Measurements from ENCODE around the gene BEND7. TPM values are rescaled to one million over a fixed set of nuclear protein-coding genes. Genes with fewer than 3 reads are reported as not detected.

The BEND7 gene
- polyA plus RNA-seq, 1 donor (not counting 4 experiments of a cell fraction or from before 2014, with no cell fraction given) = 4.4 TPM

DNA sequence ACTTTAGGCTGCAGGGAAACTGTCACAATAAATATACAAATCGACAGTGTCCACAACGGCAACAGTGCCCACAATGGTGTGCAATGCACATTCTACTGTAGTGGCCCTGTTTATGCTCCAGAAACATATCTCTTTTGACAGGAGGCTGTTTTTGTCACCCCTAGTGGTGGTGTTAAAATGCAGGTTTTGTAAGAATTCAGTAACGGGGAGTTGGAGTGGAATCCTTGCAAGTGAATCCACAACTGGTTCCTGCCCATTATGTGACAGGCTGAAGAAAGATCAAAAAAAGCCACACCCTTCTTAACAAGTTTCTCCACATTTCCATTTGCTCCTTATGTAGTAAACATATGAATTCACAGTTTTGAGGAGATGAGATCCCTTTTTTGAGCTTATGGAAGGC, 58.5 kb downstream of the BEND7 start:
- Histone ChIP-seq H3K9ac (ENCODE audit: control insufficient read depth, extremely low read depth, insufficient read depth, low read length) (no peak overlapping the region), H2AFZ (ENCODE audit: control insufficient read depth, low read length) (no peak overlapping the region), H3K36me3 (ENCODE audit: control insufficient read depth in 2 of 2, extremely low read depth in 1 of 2, insufficient read depth in 2 of 2, low read length in 2 of 2) (no peaks in the 10 kb centered on the region), H3K4me2 (ENCODE audit: control insufficient read depth, extremely low read depth, insufficient read depth, low read depth, low read length) (no peak overlapping the region), H3K79me2 (ENCODE audit: control insufficient read depth, insufficient read depth, low read length) (no peaks in the 10 kb centered on the region), H3K4me3 (ENCODE audit: control insufficient read depth in 2 of 3, extremely low read depth in 1 of 3, insufficient read depth in 2 of 3, low read depth in 1 of 3, low read length in 3 of 3) (no peak overlapping the region), H3K9me1 (ENCODE audit: control insufficient read depth, extremely low read depth, insufficient read depth, low read length) (no peaks in the 10 kb centered on the region), H3K27ac (ENCODE audit: control insufficient read depth, insufficient read depth, low read length) (no peak overlapping the region), H4K20me1 (ENCODE audit: control insufficient read depth, extremely low read depth, insufficient read depth, low read length) (no peaks in the 10 kb centered on the region), H3K4me1 (ENCODE audit: control insufficient read depth, extremely low read depth, insufficient read depth, low read length) (peaks cover 8% of the 10 kb centered on the region), H3K9me3 (ENCODE audit: control insufficient read depth, low read depth, low read length) (no peaks in the 10 kb centered on the region), H3K27me3 (ENCODE audit: control insufficient read depth, extremely low read depth, insufficient read depth, low read length) (no peaks in the 10 kb centered on the region)
- no peak for TF ChIP-seq EZH2 (IDR thresholded peaks at IDR 0.05; ENCODE audit: low read length)
- TF ChIP-seq CTCF (optimal IDR thresholded peaks at IDR 0.05 in 1 of 3, IDR thresholded peaks at IDR 0.05 in 1 of 3, conservative IDR thresholded peaks at IDR 0.05 in 1 of 3; ENCODE audit: extremely low read depth in 1 of 3, insufficient read depth in 2 of 3, low read length in 3 of 3) = no peak
- dilution Hi-C loops (cut with MboI; ENCODE audit: extremely low pct_ligation_motif_present, low sequenced_read_pairs) = no loop called here
- no peak for DNase-seq (ENCODE audit: low read depth, low spot score)
- FAIRE-seq = no peak

GRCh38 chr10:13462551-13462950, 66.3 kb downstream of the BEND7 start:
- no peaks in the 10 kb centered on the region for H4K20me1 ChIP-seq (ENCODE audit: control insufficient read depth, extremely low read depth, insufficient read depth, low read length)
- H3K9ac ChIP-seq (ENCODE audit: control insufficient read depth, extremely low read depth, insufficient read depth, low read length) = no peak overlapping the region
- dilution Hi-C loops (cut with MboI; ENCODE audit: extremely low pct_ligation_motif_present, low sequenced_read_pairs) = no loop called here
- no peak overlapping the region for H2AFZ ChIP-seq (ENCODE audit: control insufficient read depth, low read length)
- H3K79me2 ChIP-seq (ENCODE audit: control insufficient read depth, insufficient read depth, low read length) = no peaks in the 10 kb centered on the region
- H3K27ac ChIP-seq (ENCODE audit: control insufficient read depth, insufficient read depth, low read length) = no peak overlapping the region
- DNase-seq (ENCODE audit: low read depth, low spot score) (no peak), FAIRE-seq (no peak)
- H3K36me3 ChIP-seq (ENCODE audit: control insufficient read depth in 2 of 2, extremely low read depth in 1 of 2, insufficient read depth in 2 of 2, low read length in 2 of 2) = no peaks in the 10 kb centered on the region
- H3K4me2 ChIP-seq (ENCODE audit: control insufficient read depth, extremely low read depth, insufficient read depth, low read depth, low read length) = no peak overlapping the region
- no peaks in the 10 kb centered on the region for H3K4me1 ChIP-seq (ENCODE audit: control insufficient read depth, extremely low read depth, insufficient read depth, low read length)
- TF ChIP-seq CTCF (optimal IDR thresholded peaks at IDR 0.05 in 1 of 3, IDR thresholded peaks at IDR 0.05 in 1 of 3, conservative IDR thresholded peaks at IDR 0.05 in 1 of 3; ENCODE audit: extremely low read depth in 1 of 3, insufficient read depth in 2 of 3, low read length in 3 of 3) = no peak
- TF ChIP-seq EZH2 (IDR thresholded peaks at IDR 0.05; ENCODE audit: low read length) = no peak
- H3K4me3 ChIP-seq (ENCODE audit: control insufficient read depth in 2 of 3, extremely low read depth in 1 of 3, insufficient read depth in 2 of 3, low read depth in 1 of 3, low read length in 3 of 3) = no peak overlapping the region
- no peaks in the 10 kb centered on the region for H3K9me3 ChIP-seq (ENCODE audit: control insufficient read depth, low read depth, low read length)
- no peaks in the 10 kb centered on the region for H3K9me1 ChIP-seq (ENCODE audit: control insufficient read depth, extremely low read depth, insufficient read depth, low read length)
- H3K27me3 ChIP-seq (ENCODE audit: control insufficient read depth, extremely low read depth, insufficient read depth, low read length) = peaks cover 2% of the 10 kb centered on the region
